Right forelimb (tissue), 1 donor: ENCODE data around the gene AKAP12.
A peak's percentile ranks its signal among the peaks of the same experiment; 100 is the strongest.

Experiments used
- DNase-seq: peaks from one replicate; pipeline ENCODE4 v3.0.0-alpha.2; 2018

Gene AKAP12, protein sequence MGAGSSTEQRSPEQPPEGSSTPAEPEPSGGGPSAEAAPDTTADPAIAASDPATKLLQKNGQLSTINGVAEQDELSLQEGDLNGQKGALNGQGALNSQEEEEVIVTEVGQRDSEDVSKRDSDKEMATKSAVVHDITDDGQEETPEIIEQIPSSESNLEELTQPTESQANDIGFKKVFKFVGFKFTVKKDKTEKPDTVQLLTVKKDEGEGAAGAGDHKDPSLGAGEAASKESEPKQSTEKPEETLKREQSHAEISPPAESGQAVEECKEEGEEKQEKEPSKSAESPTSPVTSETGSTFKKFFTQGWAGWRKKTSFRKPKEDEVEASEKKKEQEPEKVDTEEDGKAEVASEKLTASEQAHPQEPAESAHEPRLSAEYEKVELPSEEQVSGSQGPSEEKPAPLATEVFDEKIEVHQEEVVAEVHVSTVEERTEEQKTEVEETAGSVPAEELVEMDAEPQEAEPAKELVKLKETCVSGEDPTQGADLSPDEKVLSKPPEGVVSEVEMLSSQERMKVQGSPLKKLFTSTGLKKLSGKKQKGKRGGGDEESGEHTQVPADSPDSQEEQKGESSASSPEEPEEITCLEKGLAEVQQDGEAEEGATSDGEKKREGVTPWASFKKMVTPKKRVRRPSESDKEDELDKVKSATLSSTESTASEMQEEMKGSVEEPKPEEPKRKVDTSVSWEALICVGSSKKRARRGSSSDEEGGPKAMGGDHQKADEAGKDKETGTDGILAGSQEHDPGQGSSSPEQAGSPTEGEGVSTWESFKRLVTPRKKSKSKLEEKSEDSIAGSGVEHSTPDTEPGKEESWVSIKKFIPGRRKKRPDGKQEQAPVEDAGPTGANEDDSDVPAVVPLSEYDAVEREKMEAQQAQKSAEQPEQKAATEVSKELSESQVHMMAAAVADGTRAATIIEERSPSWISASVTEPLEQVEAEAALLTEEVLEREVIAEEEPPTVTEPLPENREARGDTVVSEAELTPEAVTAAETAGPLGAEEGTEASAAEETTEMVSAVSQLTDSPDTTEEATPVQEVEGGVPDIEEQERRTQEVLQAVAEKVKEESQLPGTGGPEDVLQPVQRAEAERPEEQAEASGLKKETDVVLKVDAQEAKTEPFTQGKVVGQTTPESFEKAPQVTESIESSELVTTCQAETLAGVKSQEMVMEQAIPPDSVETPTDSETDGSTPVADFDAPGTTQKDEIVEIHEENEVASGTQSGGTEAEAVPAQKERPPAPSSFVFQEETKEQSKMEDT (N-terminal part only)

DNA sequence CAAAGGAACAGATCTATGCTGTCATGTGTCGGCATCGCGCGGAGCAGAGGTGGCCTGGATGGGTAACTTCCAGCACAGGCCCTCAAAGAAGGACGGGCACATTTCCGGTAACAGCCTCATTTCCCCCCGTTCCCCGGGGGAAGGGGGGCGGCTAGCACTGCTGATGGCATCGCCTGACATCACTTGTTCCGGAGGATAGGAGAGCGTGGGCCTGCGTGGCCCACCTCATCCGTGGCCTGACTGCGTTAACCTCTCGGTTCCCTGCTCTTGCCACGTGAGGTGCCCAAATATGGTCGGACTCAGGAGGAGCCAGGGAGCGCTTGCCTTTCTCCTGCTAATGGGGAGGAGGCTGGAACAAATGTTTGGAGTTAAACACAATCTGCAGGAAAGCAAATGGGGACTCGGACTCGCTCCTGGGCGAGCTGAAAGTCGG is at the start of gene AKAP12:
TSS of gene AKAP12 (plus strand) at position 365 of the 433 bp plus-strand sequence. CDS start 596 bp downstream, outside the sequence.
- peak; percentile 48 for DNase-seq

DNA sequence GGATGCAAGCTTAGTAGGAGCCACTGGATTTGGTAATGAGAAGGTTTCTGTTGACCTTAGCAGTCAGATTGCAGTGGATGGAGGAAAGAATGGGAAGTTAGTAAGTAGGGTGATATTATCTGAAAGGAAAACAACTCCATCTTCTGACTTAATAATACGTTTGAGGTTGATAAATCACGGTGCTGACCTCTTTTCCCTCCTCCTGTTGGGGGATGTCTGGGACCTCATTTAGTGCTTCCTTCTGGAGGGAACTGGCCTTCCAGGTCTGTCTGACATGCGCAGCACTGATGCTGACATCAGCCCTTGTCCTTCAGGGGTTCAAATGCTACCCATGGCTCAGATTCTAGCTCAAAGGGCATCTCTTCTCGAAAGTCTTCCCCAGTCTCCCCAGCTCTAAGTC is 48.2 kb upstream of the AKAP12 start:
- DNase-seq = no peak

DNA sequence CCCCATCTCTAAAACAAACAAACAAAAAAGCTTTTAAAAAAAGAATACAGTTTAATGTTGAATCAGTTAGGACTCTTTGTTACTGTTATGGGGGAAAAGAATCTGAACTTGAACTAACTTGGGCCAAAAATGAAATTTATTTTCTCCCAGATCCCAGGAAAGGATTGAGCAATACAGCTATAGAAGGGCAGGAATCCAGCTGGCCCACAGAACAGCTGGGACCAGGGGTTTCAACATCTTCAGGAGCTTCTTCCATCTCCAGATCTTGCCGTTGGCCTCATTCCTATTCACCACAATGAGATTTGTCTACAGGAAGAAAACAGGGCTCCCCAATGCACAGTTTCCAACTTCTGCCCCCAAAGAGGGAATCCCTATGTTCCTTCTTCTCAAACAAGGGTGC is 43.2 kb upstream of the AKAP12 start:
- no peak for DNase-seq

GRCh38 chr6:151197556-151197955 is 42.2 kb upstream of the AKAP12 start:
- no peak for DNase-seq

GRCh38 chr6:151199991-151200390 is 39.8 kb upstream of the AKAP12 start:
- no peak for DNase-seq

DNA sequence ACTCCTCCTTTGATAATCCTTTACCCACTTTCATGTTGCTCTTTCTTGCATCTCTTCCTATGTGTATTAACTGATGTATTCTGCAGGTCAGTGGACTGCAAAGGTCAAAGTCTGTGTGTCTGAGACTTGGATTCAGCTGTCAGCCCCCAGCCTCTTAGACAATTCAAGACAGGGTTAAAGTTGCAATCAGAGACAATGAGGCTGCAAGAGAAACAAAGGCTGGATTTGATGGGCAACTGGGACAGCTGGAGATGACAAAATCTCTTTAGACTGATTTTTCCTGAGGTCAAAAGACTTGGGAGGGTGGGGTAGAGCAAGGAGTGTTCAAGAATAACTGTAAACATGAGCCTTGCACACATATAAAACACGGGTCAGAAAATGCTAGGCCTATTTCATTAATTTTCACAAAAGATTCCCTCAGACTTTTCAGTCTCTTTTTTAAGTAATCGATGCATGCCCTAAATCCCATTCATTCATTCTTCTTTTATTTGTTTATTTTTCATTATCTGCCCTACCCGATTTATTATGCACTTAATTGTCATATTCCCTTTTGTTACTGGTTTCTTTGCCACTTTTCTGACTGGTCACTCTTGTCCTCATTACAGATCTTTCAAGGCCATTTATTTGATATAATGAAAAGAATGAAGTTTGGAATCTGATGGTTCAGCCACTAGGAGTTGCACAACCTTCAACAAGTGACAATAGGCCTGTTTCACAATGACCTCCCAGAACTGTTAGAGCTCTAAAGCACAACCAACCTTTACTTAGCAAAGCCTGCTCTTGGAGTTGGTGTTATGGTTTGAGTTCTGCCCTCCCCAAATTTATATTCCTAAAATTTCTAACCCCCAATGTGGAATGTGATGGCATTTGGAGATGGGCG is 33.8 kb upstream of the AKAP12 start:
- DNase-seq = no peak

DNA sequence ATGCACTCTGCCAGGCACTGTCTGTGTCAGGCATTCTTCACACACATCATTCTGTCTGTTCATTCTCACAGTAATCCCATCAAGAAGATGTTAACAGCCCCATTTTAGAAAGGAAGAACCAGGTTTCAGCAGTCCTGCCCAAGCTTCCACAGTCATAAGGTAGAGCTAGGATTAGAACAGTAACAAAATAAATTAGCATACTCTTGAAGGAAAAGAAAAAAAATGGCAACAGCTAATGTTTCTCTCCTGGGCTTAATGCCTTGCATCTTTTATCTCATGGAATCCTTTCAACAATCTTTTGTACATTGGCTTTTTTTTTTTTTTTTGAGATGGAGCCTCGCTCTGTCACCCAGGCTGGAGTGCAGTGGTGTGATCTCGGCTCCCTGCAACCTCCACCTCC is 32.1 kb upstream of the AKAP12 start:
- no peak for DNase-seq

DNA sequence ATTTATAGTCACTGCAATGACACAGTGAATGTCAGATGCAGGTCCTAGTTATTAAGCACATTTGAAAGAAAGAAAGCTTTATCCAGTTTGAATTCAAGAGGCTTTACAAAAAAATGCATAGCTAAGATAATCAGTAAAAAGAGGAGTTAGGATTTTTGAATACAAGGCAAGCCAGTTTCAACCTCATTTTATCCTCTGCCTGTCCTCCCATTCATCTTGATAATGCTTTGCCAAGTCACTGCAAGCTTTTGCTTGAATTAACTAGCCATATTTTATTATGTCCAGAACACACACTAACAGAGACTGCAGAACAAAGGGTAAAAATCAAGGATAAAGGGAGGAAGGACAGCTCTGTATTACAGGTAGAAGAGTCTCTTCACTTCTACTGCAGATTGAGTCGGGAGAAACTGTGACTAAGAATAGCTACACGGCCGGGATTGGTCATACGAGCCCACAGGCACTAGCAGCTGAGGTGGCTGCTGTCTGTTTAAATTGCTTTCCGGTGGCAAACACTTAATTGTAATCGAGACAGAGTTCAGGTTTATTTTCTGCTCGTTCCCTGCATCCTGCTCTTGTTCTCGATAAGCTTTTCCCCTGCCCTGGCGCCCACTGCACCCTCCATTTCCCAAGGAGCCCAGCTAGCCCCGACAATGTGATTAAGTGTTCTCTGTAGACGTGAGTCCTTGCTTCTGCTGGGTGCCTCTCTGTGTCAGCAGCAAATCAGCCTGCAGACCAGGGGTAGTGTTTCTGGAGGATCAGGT is 30.5 kb upstream of the AKAP12 start:
- no peak for DNase-seq

DNA sequence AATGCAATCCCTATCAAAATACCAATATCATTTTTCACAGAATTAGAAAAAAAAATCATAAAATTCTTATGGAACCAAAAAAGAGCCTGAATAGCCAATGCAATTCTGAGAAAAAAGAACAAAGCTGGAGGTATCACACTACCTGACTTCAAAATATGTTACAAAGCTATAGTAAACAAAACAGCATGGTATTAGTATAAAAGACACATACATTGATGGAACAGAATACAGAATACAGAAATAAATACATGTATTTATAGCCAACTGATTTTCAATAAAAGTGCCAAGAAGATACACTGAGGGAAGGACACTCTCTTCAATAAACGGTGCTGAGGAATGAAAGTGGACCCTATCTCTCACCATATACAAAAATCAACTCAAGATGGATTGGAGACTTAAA is 28.7 kb upstream of the AKAP12 start:
- DNase-seq = no peak

GRCh38 chr6:151213352-151213751 is 26.4 kb upstream of the AKAP12 start:
- no peak for DNase-seq

- no peak for DNase-seq
Measured at GRCh38 chr6:151215999-151216398, 23.8 kb upstream of the AKAP12 start.

DNA sequence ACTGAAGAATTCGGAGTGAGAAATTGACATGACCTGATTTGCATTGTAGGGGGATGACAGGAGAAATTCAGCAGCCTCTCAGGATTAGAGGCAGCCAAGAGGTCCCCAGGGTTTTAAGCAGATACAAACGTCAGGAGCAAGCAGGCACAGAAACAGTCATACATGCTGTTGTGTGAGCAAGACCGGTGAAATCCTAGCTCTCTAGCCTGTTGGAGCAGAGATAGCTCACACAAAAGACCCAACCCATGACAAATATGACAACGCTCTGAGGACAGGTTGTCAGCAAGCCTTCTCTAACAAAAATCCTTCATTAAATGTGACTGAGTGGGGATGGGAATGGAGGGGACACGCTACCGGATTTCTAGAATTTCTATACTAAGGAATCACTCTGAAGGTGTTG is 23.0 kb upstream of the AKAP12 start:
- no peak for DNase-seq

- no peak for DNase-seq
Measured at GRCh38 chr6:151219192-151219591, 20.6 kb upstream of the AKAP12 start.

- no peak for DNase-seq
Measured at GRCh38 chr6:151224076-151224475, 15.7 kb upstream of the AKAP12 start.

- DNase-seq = no peak
Measured at GRCh38 chr6:151225919-151226318, 13.8 kb upstream of the AKAP12 start.

GRCh38 chr6:151228788-151229400 is 10.9 kb upstream of the AKAP12 start:
- no peak for DNase-seq

DNA sequence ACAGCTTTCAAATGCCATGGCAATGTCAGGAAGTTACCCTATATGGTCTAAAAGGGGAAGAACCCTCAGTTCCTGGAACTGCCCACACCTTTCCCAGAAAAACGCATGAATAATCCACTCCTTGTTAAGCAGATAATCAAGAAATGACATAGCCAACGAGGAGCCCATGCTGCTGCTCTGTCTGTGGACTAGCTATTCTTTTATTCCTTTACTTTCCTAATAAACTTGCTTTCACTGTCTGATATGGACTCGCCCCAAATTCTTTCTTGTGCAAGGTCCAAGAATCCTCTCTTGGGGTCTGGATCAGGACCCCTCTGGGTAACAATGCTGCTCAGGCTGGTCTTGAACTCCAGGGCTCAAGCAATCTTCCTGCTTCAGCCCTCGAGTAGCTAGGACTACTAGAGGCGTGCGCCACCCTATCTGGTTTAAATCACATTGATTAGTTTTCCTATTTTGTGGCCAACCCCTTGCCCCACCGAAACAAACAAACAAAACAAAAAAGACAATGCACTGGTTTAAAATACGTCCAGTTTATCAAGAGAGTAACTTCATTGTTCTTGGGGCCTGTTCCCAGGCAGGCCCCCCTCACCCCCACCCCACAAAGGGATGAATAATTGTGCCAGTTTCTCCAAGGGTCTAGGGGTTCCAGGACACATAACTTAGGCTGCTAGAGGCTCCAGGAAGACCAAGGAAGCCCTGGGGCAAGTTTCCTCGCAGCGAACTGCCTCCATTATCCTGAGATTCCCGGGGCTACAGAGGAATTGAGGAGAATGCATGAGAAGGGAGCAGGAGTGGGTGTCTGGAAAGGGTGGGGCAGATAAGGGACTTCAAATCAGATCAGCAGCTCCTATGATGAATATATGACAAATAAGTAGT is 10.1 kb upstream of the AKAP12 start:
- no peak for DNase-seq

DNA sequence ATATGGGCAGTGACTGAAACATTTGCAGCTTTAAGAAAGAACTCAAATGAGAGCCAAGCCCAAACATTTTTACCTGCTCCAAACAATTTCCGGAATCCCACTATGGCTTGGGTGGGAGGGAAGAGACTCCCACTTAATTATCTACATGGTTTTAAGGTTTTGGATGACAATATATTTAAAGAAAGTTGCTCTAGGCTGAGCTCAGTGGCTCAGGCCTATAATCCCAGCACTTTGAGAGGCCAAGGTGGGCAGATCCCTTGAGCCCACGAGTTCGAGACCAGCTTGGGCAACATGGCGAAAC is 9.5 kb upstream of the AKAP12 start:
- DNase-seq = no peak

GRCh38 chr6:151232899-151233298 is 6.9 kb upstream of the AKAP12 start:
- DNase-seq = no peak

DNA sequence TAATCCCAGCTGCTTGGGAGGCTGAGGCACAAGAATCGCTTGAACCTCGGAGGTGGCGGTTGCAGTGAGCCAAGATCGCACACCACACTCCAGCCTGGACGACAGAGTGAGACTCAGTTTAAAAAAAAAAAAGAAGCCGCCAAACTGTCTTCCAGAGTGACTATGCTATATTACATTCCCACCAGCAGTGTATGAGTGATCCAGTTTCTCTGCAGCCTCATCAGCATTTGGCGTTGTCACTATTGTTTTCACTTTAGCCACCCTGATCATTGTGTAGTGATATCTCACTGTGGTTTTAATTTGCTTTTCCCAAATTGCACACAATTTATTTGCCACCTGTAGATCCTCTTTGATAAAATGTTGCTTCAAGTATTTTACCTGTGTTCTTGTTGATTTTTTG is 6.0 kb upstream of the AKAP12 start:
- DNase-seq = no peak
